ENCODE results near the gene PPP6R3. TPM values are rescaled to one million over a fixed set of nuclear protein-coding genes. Genes with fewer than 3 reads are reported as not detected.
A peak's percentile ranks its signal among the peaks of the same experiment; 100 is the strongest.
"Not testable (repeated sequence)": the region's sequence is repeated elsewhere in the genome, so short reads cannot be mapped to it uniquely, and the experiment has no call there.

PPP6R3 gene
- total and polyA plus RNA-seq, 2 experiments from 2014 or later: 31.5 to 108 TPM

DNA sequence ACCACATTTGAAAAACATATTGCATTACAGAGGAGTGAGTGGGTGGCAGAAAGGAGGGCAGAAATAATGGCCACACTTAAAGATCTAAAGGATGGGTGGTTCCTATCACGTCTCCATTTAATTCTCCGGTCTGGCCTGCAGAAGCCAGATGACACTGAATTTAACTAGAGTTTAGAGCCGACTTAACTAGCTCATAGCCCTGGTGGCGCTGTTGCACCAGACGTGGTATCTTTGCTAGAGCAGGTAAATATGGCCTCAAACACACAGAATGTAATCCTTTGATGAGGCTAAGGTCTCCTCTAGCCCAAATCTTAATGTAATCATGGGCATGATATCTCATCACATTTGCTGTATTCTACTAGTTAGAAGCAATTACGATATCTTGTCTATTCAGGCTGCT is 172.2 kb downstream of the PPP6R3 start:
- Histone ChIP-seq H3K9me2 (replicated peaks; ENCODE audit: insufficient read depth) (no peaks in the 10 kb centered on the region), H4K20me1 (ENCODE audit: insufficient read depth, poor library complexity, severe bottlenecking) (no peaks in the 10 kb centered on the region), H3K9me3 (ENCODE audit: low read depth) (no peaks in the 10 kb centered on the region), H3K36me3 (replicated peaks; ENCODE audit: insufficient read depth, low read depth) (no peaks in the 10 kb centered on the region), H3K27ac (no peak overlapping the region), H2AFZ (no peak overlapping the region), H3K4me3 (no peak overlapping the region), H3K79me2 (no peaks in the 10 kb centered on the region), H3K4me1 (ENCODE audit: insufficient read depth) (no peaks in the 10 kb centered on the region), H3K4me2 (no peak overlapping the region), H3K27me3 (no peaks in the 10 kb centered on the region)
- peak; percentile 78 for DNase-seq (ENCODE audit: low spot score)
- no peak for TF ChIP-seq EZH2phosphoT487 (IDR thresholded peaks at IDR 0.05; ENCODE audit: low read depth, severe bottlenecking, unreplicated experiment)
- no peak for TF ChIP-seq EZH2 (IDR thresholded peaks at IDR 0.05; ENCODE audit: borderline replicate concordance)
- TF ChIP-seq, protein P1, sequence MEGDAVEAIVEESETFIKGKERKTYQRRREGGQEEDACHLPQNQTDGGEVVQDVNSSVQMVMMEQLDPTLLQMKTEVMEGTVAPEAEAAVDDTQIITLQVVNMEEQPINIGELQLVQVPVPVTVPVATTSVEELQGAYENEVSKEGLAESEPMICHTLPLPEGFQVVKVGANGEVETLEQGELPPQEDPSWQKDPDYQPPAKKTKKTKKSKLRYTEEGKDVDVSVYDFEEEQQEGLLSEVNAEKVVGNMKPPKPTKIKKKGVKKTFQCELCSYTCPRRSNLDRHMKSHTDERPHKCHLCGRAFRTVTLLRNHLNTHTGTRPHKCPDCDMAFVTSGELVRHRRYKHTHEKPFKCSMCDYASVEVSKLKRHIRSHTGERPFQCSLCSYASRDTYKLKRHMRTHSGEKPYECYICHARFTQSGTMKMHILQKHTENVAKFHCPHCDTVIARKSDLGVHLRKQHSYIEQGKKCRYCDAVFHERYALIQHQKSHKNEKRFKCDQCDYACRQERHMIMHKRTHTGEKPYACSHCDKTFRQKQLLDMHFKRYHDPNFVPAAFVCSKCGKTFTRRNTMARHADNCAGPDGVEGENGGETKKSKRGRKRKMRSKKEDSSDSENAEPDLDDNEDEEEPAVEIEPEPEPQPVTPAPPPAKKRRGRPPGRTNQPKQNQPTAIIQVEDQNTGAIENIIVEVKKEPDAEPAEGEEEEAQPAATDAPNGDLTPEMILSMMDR (IDR thresholded peaks at IDR 0.05; ENCODE audit: poor library complexity): peak; percentile 69
- 15% methylated on average over 6 of the region's 6 CpGs for WGBS (ENCODE audit: low lambda C conversion rate, missing lambda C conversion rate)

DNA sequence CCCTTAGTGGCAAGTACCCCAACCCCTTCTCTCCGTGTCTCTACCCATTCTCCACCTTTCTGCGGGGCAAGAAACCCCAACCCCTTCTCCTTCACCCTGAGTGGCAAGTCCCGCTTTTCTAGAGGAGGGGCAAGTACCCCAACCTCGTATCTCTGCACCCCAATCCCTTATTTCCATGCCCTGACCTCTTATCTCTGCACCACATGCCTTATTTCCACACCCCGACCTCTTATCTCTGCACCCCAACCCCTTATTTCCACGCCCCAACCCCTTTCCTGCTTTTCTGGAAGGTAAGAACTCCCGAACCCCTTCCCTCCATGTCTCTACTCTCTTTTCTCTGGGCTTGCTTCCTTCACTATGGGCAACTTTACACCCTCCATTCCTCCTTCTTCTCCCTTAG is 174.1 kb downstream of the PPP6R3 start:
- 78% methylated on average over 7 of the region's 7 CpGs for WGBS (ENCODE audit: low lambda C conversion rate, missing lambda C conversion rate)
- not testable (repeated sequence) for H3K27me3 ChIP-seq; H3K27ac ChIP-seq; H3K9me2 ChIP-seq (replicated peaks; ENCODE audit: insufficient read depth); H3K4me2 ChIP-seq; H4K20me1 ChIP-seq (ENCODE audit: insufficient read depth, poor library complexity, severe bottlenecking); H2AFZ ChIP-seq; H3K9me3 ChIP-seq (ENCODE audit: low read depth); H3K4me3 ChIP-seq; DNase-seq (ENCODE audit: low spot score); H3K79me2 ChIP-seq; H3K4me1 ChIP-seq (ENCODE audit: insufficient read depth); H3K36me3 ChIP-seq (replicated peaks; ENCODE audit: insufficient read depth, low read depth)

DNA sequence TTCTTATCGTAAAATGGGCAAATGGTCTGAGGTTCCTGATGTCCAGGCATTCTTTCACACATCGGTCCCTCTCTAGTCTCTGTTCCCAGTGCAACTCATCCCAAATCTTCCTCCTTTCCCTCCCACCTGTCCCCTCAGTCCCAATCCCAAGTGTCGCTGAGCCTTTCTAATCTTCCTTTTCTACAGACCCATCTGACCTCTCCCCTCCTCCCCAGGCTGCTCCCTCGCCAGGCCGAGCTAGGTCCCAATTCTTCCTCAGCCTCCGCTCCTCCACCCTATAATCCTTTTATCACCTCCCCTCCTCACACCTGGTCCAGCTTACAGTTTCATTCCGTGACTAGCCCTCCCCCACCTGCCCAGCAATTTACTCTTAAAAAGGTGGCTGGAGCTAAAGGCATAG is 174.6 kb downstream of the PPP6R3 start:
- H3K27ac ChIP-seq; H3K79me2 ChIP-seq; H3K4me2 ChIP-seq; DNase-seq (ENCODE audit: low spot score); H2AFZ ChIP-seq; H3K27me3 ChIP-seq; H4K20me1 ChIP-seq (ENCODE audit: insufficient read depth, poor library complexity, severe bottlenecking); H3K9me3 ChIP-seq (ENCODE audit: low read depth); H3K36me3 ChIP-seq (replicated peaks; ENCODE audit: insufficient read depth, low read depth); H3K4me3 ChIP-seq; H3K4me1 ChIP-seq (ENCODE audit: insufficient read depth); H3K9me2 ChIP-seq (replicated peaks; ENCODE audit: insufficient read depth): not testable (repeated sequence)
- 64% methylated on average over 2 of the region's 7 CpGs for WGBS (ENCODE audit: low lambda C conversion rate, missing lambda C conversion rate)

DNA sequence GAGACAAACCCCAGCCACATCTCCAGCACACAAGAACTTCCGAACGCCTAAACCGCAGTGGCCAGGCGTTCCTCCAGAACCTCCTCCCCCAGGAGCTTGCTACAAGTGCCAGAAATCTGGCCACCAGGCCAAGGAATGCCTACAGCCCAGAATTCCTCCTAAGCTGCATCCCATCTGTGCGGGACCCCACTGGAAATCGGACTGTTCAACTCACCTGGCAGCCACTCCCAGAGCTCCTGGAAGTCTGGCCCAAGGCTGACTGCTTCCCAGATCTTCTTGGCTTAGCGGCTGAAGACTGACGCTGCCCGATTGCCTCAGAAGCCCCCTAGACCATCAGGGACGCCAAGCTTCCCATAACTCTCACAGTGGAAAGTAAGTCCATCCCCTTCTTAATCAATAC is 175.3 kb downstream of the PPP6R3 start:
- H4K20me1 ChIP-seq (ENCODE audit: insufficient read depth, poor library complexity, severe bottlenecking); H3K9me2 ChIP-seq (replicated peaks; ENCODE audit: insufficient read depth); H3K27ac ChIP-seq; H3K4me1 ChIP-seq (ENCODE audit: insufficient read depth); H3K9me3 ChIP-seq (ENCODE audit: low read depth); H3K4me2 ChIP-seq; H2AFZ ChIP-seq; DNase-seq (ENCODE audit: low spot score); H3K27me3 ChIP-seq; H3K36me3 ChIP-seq (replicated peaks; ENCODE audit: insufficient read depth, low read depth); H3K4me3 ChIP-seq; H3K79me2 ChIP-seq: not testable (repeated sequence)
- WGBS (ENCODE audit: low lambda C conversion rate, missing lambda C conversion rate): 67% methylated on average over 10 of the region's 10 CpGs

DNA sequence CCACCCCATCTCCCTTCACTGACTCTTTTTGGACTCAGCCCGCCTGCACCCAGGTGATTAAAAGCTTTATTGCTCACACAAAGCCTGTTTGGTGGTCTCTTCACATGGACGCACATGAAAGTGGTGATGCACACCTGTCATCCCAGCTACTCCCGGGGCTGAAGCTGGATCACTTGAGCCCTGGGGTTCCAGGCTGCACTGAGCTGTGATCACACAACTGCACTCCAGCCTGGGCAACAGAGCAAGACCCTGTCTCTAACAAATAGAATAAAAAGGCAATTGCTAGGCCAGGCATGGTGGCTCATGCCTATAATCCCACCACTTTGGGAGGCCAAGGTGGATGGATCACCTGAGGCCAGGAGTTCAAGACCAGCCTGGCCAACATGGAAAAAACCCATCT is 178.8 kb downstream of the PPP6R3 start:
- WGBS (ENCODE audit: low lambda C conversion rate, missing lambda C conversion rate): 90% methylated on average over 3 of the region's 3 CpGs
- not testable (repeated sequence) for H3K36me3 ChIP-seq (replicated peaks; ENCODE audit: insufficient read depth, low read depth); H3K4me2 ChIP-seq; H3K9me3 ChIP-seq (ENCODE audit: low read depth); H2AFZ ChIP-seq; H3K4me1 ChIP-seq (ENCODE audit: insufficient read depth); H4K20me1 ChIP-seq (ENCODE audit: insufficient read depth, poor library complexity, severe bottlenecking); H3K27ac ChIP-seq; H3K27me3 ChIP-seq; H3K9me2 ChIP-seq (replicated peaks; ENCODE audit: insufficient read depth); H3K79me2 ChIP-seq; DNase-seq (ENCODE audit: low spot score); H3K4me3 ChIP-seq

DNA sequence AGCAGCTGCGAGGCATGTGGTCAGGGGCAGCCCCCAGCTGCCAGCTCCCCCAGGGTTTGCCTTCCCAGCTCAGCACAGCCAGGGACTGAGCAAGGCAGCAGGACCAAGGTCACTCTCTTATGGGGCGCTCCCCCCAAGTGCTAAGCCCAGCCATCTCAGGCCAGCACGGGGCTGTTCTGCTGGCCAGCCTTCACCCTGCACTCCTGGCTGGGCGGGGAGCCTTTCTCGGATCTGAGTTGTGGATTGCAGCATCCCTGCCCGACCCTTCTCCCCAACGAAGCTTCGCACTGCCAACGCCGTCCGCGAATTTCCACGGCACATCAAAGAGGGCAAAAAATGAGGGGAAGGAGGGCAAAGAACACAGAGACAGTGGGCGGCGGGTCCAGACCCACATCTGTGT is 181.3 kb downstream of the PPP6R3 start:
- H3K9me2 ChIP-seq (replicated peaks; ENCODE audit: insufficient read depth): no peaks in the 10 kb centered on the region
- no peak overlapping the region for H3K27ac ChIP-seq
- H3K4me1 ChIP-seq (ENCODE audit: insufficient read depth): no peaks in the 10 kb centered on the region
- H3K4me2 ChIP-seq: no peak overlapping the region
- DNase-seq (ENCODE audit: low spot score): no peak
- H3K36me3 ChIP-seq (replicated peaks; ENCODE audit: insufficient read depth, low read depth): no peaks in the 10 kb centered on the region
- H3K27me3 ChIP-seq: no peaks in the 10 kb centered on the region
- no peak overlapping the region for H2AFZ ChIP-seq
- TF ChIP-seq, protein P1 (IDR thresholded peaks at IDR 0.05; ENCODE audit: poor library complexity): no peak
- no peak for TF ChIP-seq EZH2 (IDR thresholded peaks at IDR 0.05; ENCODE audit: borderline replicate concordance)
- no peaks in the 10 kb centered on the region for H3K79me2 ChIP-seq
- no peaks in the 10 kb centered on the region for H3K9me3 ChIP-seq (ENCODE audit: low read depth)
- no peak overlapping the region for H3K4me3 ChIP-seq
- 86% methylated on average over 15 of the region's 15 CpGs for WGBS (ENCODE audit: low lambda C conversion rate, missing lambda C conversion rate)
- no peaks in the 10 kb centered on the region for H4K20me1 ChIP-seq (ENCODE audit: insufficient read depth, poor library complexity, severe bottlenecking)
